ENCODE measurements around the gene ST6GAL1. TPM values are rescaled to one million over a fixed set of nuclear protein-coding genes. Genes with fewer than 3 reads are reported as not detected.

The ST6GAL1 gene
- polyA plus RNA-seq, 1 of the 3 experiments (the other 2 are of a cell fraction): 3.9 TPM

DNA sequence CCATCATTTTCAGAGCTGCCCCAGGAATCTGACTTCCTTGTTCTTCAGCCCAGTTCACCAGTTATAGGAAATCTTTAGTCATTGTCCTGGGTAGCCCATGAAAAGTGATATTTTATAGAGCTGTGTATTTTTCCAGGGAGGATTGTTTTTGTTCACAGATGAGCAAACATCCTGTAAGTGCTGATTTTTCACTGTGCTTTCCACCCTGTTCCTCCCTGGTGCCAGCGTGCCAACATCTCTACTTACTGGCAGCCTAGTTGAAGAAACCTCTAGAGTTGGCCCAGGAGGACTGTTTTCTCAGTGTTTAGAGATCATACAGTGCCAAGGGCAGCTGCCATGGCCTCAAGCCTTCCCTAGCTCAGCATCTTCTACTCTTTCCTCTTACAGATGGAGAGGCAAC lies 41.3 kb downstream of the ST6GAL1 start:
- ChIA-PET POLR2A (no interaction called here), CTCF (interaction anchor here (0.8 kb wide), 2 partner anchors 13 to 354 kb away, joined by 3 read pairs; no protein-coding TSS in a partner anchor)
- H3K9ac ChIP-seq: no peak overlapping the region
- no peaks in the 10 kb centered on the region for H3K9me3 ChIP-seq
- no peaks in the 10 kb centered on the region for H4K20me1 ChIP-seq (ENCODE audit: insufficient read depth)
- no peaks in the 10 kb centered on the region for H3K4me1 ChIP-seq (ENCODE audit: control insufficient read depth in 1 of 2, insufficient read depth in 2 of 2, low read depth in 1 of 2, low read length in 1 of 2)
- no peaks in the 10 kb centered on the region for H3K27me3 ChIP-seq (ENCODE audit: insufficient read depth)
- H2AFZ ChIP-seq (ENCODE audit: low read depth): no peak overlapping the region
- no peaks in the 10 kb centered on the region for H3K79me2 ChIP-seq (ENCODE audit: insufficient read depth)
- TF ChIP-seq, protein P1, sequence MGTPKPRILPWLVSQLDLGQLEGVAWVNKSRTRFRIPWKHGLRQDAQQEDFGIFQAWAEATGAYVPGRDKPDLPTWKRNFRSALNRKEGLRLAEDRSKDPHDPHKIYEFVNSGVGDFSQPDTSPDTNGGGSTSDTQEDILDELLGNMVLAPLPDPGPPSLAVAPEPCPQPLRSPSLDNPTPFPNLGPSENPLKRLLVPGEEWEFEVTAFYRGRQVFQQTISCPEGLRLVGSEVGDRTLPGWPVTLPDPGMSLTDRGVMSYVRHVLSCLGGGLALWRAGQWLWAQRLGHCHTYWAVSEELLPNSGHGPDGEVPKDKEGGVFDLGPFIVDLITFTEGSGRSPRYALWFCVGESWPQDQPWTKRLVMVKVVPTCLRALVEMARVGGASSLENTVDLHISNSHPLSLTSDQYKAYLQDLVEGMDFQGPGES (IDR thresholded peaks at IDR 0.05; ENCODE audit: low read depth, low read length): no peak
- TF ChIP-seq MXI1 (IDR thresholded peaks at IDR 0.05; ENCODE audit: low read depth, low read length): no peak
- TF ChIP-seq, protein P2, sequence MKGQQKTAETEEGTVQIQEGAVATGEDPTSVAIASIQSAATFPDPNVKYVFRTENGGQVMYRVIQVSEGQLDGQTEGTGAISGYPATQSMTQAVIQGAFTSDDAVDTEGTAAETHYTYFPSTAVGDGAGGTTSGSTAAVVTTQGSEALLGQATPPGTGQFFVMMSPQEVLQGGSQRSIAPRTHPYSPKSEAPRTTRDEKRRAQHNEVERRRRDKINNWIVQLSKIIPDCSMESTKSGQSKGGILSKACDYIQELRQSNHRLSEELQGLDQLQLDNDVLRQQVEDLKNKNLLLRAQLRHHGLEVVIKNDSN (IDR thresholded peaks at IDR 0.05; ENCODE audit: borderline replicate concordance, low read depth): no peak
- TF ChIP-seq, protein P3, sequence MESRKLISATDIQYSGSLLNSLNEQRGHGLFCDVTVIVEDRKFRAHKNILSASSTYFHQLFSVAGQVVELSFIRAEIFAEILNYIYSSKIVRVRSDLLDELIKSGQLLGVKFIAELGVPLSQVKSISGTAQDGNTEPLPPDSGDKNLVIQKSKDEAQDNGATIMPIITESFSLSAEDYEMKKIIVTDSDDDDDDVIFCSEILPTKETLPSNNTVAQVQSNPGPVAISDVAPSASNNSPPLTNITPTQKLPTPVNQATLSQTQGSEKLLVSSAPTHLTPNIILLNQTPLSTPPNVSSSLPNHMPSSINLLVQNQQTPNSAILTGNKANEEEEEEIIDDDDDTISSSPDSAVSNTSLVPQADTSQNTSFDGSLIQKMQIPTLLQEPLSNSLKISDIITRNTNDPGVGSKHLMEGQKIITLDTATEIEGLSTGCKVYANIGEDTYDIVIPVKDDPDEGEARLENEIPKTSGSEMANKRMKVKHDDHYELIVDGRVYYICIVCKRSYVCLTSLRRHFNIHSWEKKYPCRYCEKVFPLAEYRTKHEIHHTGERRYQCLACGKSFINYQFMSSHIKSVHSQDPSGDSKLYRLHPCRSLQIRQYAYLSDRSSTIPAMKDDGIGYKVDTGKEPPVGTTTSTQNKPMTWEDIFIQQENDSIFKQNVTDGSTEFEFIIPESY (IDR thresholded peaks at IDR 0.05; ENCODE audit: borderline replicate concordance, low read depth): no peak
- TF ChIP-seq ELF1 (IDR thresholded peaks at IDR 0.05): no peak
- TF ChIP-seq FOSL2 (IDR thresholded peaks at IDR 0.05; ENCODE audit: borderline replicate concordance, low read depth): no peak
- no peak for TF ChIP-seq EZH2phosphoT487 (IDR thresholded peaks at IDR 0.05; ENCODE audit: borderline replicate concordance, low read depth)
- no peak for TF ChIP-seq GATA2 (CRISPR knock-in tag; IDR thresholded peaks at IDR 0.05)
- no peak for TF ChIP-seq CHD2 (IDR thresholded peaks at IDR 0.05; ENCODE audit: low read length, partially characterized antibody)
- no peak for TF ChIP-seq TCF12 (IDR thresholded peaks at IDR 0.05)
- no peak for TF ChIP-seq JUND (IDR thresholded peaks at IDR 0.05)
- TF ChIP-seq EP300 (IDR thresholded peaks at IDR 0.05; ENCODE audit: borderline replicate concordance in 1 of 2, low read depth in 1 of 2, low read length in 1 of 2): no peak
- TF ChIP-seq POLR2AphosphoS5 (IDR thresholded peaks at IDR 0.05; ENCODE audit: low read depth, low read length): no peak
- no peak for TF ChIP-seq GABPA (IDR thresholded peaks at IDR 0.05; ENCODE audit: low read depth)
- no peak for TF ChIP-seq SIN3A (IDR thresholded peaks at IDR 0.05; ENCODE audit: borderline replicate concordance, low read depth, low read length)
- TF ChIP-seq YY1 (IDR thresholded peaks at IDR 0.05; ENCODE audit: low read depth): no peak
- TF ChIP-seq, protein P4, sequence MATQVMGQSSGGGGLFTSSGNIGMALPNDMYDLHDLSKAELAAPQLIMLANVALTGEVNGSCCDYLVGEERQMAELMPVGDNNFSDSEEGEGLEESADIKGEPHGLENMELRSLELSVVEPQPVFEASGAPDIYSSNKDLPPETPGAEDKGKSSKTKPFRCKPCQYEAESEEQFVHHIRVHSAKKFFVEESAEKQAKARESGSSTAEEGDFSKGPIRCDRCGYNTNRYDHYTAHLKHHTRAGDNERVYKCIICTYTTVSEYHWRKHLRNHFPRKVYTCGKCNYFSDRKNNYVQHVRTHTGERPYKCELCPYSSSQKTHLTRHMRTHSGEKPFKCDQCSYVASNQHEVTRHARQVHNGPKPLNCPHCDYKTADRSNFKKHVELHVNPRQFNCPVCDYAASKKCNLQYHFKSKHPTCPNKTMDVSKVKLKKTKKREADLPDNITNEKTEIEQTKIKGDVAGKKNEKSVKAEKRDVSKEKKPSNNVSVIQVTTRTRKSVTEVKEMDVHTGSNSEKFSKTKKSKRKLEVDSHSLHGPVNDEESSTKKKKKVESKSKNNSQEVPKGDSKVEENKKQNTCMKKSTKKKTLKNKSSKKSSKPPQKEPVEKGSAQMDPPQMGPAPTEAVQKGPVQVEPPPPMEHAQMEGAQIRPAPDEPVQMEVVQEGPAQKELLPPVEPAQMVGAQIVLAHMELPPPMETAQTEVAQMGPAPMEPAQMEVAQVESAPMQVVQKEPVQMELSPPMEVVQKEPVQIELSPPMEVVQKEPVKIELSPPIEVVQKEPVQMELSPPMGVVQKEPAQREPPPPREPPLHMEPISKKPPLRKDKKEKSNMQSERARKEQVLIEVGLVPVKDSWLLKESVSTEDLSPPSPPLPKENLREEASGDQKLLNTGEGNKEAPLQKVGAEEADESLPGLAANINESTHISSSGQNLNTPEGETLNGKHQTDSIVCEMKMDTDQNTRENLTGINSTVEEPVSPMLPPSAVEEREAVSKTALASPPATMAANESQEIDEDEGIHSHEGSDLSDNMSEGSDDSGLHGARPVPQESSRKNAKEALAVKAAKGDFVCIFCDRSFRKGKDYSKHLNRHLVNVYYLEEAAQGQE (IDR thresholded peaks at IDR 0.05; ENCODE audit: low read depth, low read length): no peak
- TF ChIP-seq RCOR1 (IDR thresholded peaks at IDR 0.05; ENCODE audit: low read length): no peak
- H3F3A ChIP-seq (replicated peaks; ENCODE audit: insufficient read depth): no peaks in the 10 kb centered on the region
- WGBS (ENCODE audit: low lambda C conversion rate): 86% methylated on average over 1 of the region's 1 CpG
- no peaks in the 10 kb centered on the region for H3K36me3 ChIP-seq (replicated peaks in 1 of 2; ENCODE audit: control insufficient read depth in 1 of 2, insufficient read depth in 2 of 2, low read length in 1 of 2)
- DNase-seq: no peak
- no peaks in the 10 kb centered on the region for H3K9me2 ChIP-seq
- no peak overlapping the region for H3K4me2 ChIP-seq
- H3K27ac ChIP-seq (ENCODE audit: low read depth in 2 of 2, low read length in 1 of 2): no peak overlapping the region
- no peak overlapping the region for H3K4me3 ChIP-seq (ENCODE audit: low read depth in 2 of 2, low read length in 1 of 2)

Data from SK-N-SH (cell line).